Measurements from ENCODE around the gene KLF1.

Gene KLF1

GRCh38 chr19:12838182-12838885 is 48.7 kb downstream of the KLF1 start, which contains the start of gene MAST1:
MAST1 (plus strand) TSS chr19:12838515; CDS start chr19:12838573, 58 bp downstream.
- DNase-seq (ENCODE audit: low read depth, low spot score), result no peak

- DNase-seq (ENCODE audit: low read depth, low spot score), result no peak
Observed at GRCh38 chr19:12837225-12837624, 49.8 kb downstream of the KLF1 start.

GRCh38 chr19:12836529-12836863 is 50.5 kb downstream of the KLF1 start:
- no peak for DNase-seq (ENCODE audit: low read depth, low spot score)

- DNase-seq (ENCODE audit: low read depth, low spot score), result no peak
Observed at GRCh38 chr19:12834976-12835757, 51.8 kb downstream of the KLF1 start.

GRCh38 chr19:12834566-12834943 is 52.4 kb downstream of the KLF1 start, which contains the start of gene RTBDN:
RTBDN (minus strand) TSS chr19:12834579; CDS start chr19:12829979, 4,600 bp downstream.
- no peak for DNase-seq (ENCODE audit: low read depth, low spot score)

Measured in activated CD4-positive, CD25-positive, alpha-beta regulatory T cell treated with anti-CD3 and anti-CD28 coated beads, Interleukin-2, amount 50 U/mL, for 16 hours (primary cell).